Adipocyte (in vitro differentiated cells): Measurements from ENCODE around the gene ITGBL1.

Experiments used
- DNase-seq: peaks from one replicate; pipeline ENCODE4 v3.0.0-alpha.2; 2015; ENCODE audit warnings: low read depth
- H3K27me3 ChIP-seq: replicated peaks from 2 replicates; pipeline ENCODE4 v1.7.0; 2013; ENCODE audit warnings: mild to moderate bottlenecking, low read length, moderate library complexity; ENCODE audit not compliant: control insufficient read depth, insufficient read depth
- H3K36me3 ChIP-seq: 2 replicates; pipeline ENCODE4 v1.7.0; 2013; ENCODE audit warnings: low read length, mild to moderate bottlenecking, moderate library complexity; ENCODE audit not compliant: control insufficient read depth, insufficient read depth, severe bottlenecking
- H3K4me1 ChIP-seq: 2 replicates; pipeline ENCODE4 v1.7.0; 2013; ENCODE audit warnings: mild to moderate bottlenecking, low read length, moderate library complexity; ENCODE audit not compliant: control insufficient read depth, insufficient read depth
- H3K4me3 ChIP-seq: 2 replicates; pipeline ENCODE4 v1.7.0; 2013; ENCODE audit warnings: mild to moderate bottlenecking, low read length, moderate library complexity
- H3K9ac ChIP-seq: 2 replicates; pipeline ENCODE4 v1.7.0; 2013; ENCODE audit warnings: mild to moderate bottlenecking, low read length, moderate library complexity
- H3K9me3 ChIP-seq: 2 replicates; pipeline ENCODE4 v1.7.0; 2013; ENCODE audit warnings: mild to moderate bottlenecking, low read length, moderate library complexity; ENCODE audit not compliant: control insufficient read depth

The ITGBL1 gene

GRCh38 chr13:101628900-101629299 lies 176.4 kb downstream of the ITGBL1 start:
- H3K27me3 ChIP-seq, result no peaks in the 10 kb centered on the region
- peaks cover 25% of the 10 kb centered on the region for H3K4me1 ChIP-seq
- no peaks in the 10 kb centered on the region for H3K9me3 ChIP-seq
- H3K9ac ChIP-seq, result no peak overlapping the region
- peaks cover 3% of the 10 kb centered on the region for H3K36me3 ChIP-seq
- no peak for DNase-seq
- H3K4me3 ChIP-seq, result no peak overlapping the region

- H3K27me3 ChIP-seq, result no peaks in the 10 kb centered on the region
- peaks cover 3% of the 10 kb centered on the region for H3K36me3 ChIP-seq
- H3K4me1 ChIP-seq, result peaks cover 13% of the 10 kb centered on the region
- DNase-seq, result no peak
- no peaks in the 10 kb centered on the region for H3K9me3 ChIP-seq
- no peak overlapping the region for H3K4me3 ChIP-seq
- H3K9ac ChIP-seq, result no peak overlapping the region
Observed at GRCh38 chr13:101631395-101631794, 178.9 kb downstream of the ITGBL1 start.

- H3K4me3 ChIP-seq, result no peak overlapping the region
- no peaks in the 10 kb centered on the region for H3K4me1 ChIP-seq
- no peaks in the 10 kb centered on the region for H3K27me3 ChIP-seq
- H3K9me3 ChIP-seq, result no peaks in the 10 kb centered on the region
- peaks cover 3% of the 10 kb centered on the region for H3K36me3 ChIP-seq
- no peak overlapping the region for H3K9ac ChIP-seq
- no peak for DNase-seq
Observed at GRCh38 chr13:101634142-101634541, 181.7 kb downstream of the ITGBL1 start.

- no peak overlapping the region for H3K9ac ChIP-seq
- H3K9me3 ChIP-seq, result no peaks in the 10 kb centered on the region
- no peak overlapping the region for H3K4me3 ChIP-seq
- DNase-seq, result no peak
- H3K27me3 ChIP-seq, result no peaks in the 10 kb centered on the region
- H3K4me1 ChIP-seq, result peaks cover 7% of the 10 kb centered on the region
- no peaks in the 10 kb centered on the region for H3K36me3 ChIP-seq
Observed at GRCh38 chr13:101639711-101640110, 187.2 kb downstream of the ITGBL1 start.

- Histone ChIP-seq H3K36me3 (no peaks in the 10 kb centered on the region), H3K9ac (no peak overlapping the region), H3K4me3 (no peak overlapping the region), H3K27me3 (no peaks in the 10 kb centered on the region), H3K4me1 (peaks cover 7% of the 10 kb centered on the region), H3K9me3 (no peaks in the 10 kb centered on the region)
- DNase-seq, result peak; percentile 22
Observed at GRCh38 chr13:101640788-101641400, 188.4 kb downstream of the ITGBL1 start.

GRCh38 chr13:101645871-101646270 lies 193.4 kb downstream of the ITGBL1 start:
- Histone ChIP-seq H3K9ac (no peak overlapping the region), H3K4me3 (no peak overlapping the region)
- no peak for DNase-seq

GRCh38 chr13:101647760-101648159 lies 195.3 kb downstream of the ITGBL1 start:
- Histone ChIP-seq H3K27me3 (no peaks in the 10 kb centered on the region), H3K36me3 (peaks cover 4% of the 10 kb centered on the region), H3K4me3 (no peak overlapping the region), H3K4me1 (peaks cover 19% of the 10 kb centered on the region), H3K9me3 (no peaks in the 10 kb centered on the region), H3K9ac (no peak overlapping the region)
- no peak for DNase-seq

More at GRCh38 chr13:101645871-101646270, 193.4 kb downstream of the ITGBL1 start:
- H3K4me1 ChIP-seq, result peaks cover 22% of the 10 kb centered on the region
- no peaks in the 10 kb centered on the region for H3K9me3 ChIP-seq
- no peaks in the 10 kb centered on the region for H3K27me3 ChIP-seq
- no peaks in the 10 kb centered on the region for H3K36me3 ChIP-seq

GRCh38 chr13:101648766-101649487 lies 196.5 kb downstream of the ITGBL1 start:
- H3K36me3 ChIP-seq, result peaks cover 4% of the 10 kb centered on the region
- H3K9ac ChIP-seq, result no peak overlapping the region
- no peak overlapping the region for H3K4me3 ChIP-seq
- DNase-seq, result no peak
- peaks cover 19% of the 10 kb centered on the region for H3K4me1 ChIP-seq
- H3K27me3 ChIP-seq, result no peaks in the 10 kb centered on the region
- no peaks in the 10 kb centered on the region for H3K9me3 ChIP-seq

GRCh38 chr13:101649488-101650126 lies 197.1 kb downstream of the ITGBL1 start:
- peaks cover 4% of the 10 kb centered on the region for H3K36me3 ChIP-seq
- H3K9me3 ChIP-seq, result no peaks in the 10 kb centered on the region
- H3K9ac ChIP-seq, result no peak overlapping the region
- peaks cover 19% of the 10 kb centered on the region for H3K4me1 ChIP-seq
- no peak overlapping the region for H3K4me3 ChIP-seq
- peak; percentile 94 for DNase-seq
- H3K27me3 ChIP-seq, result no peaks in the 10 kb centered on the region

GRCh38 chr13:101654883-101655282 lies 202.4 kb downstream of the ITGBL1 start:
- no peaks in the 10 kb centered on the region for H3K9me3 ChIP-seq
- no peak overlapping the region for H3K4me3 ChIP-seq
- peaks cover 5% of the 10 kb centered on the region for H3K4me1 ChIP-seq
- no peak for DNase-seq
- no peaks in the 10 kb centered on the region for H3K27me3 ChIP-seq
- no peak overlapping the region for H3K9ac ChIP-seq
- peaks cover 4% of the 10 kb centered on the region for H3K36me3 ChIP-seq

- H3K4me1 ChIP-seq, result no peaks in the 10 kb centered on the region
- no peaks in the 10 kb centered on the region for H3K9me3 ChIP-seq
- no peak overlapping the region for H3K9ac ChIP-seq
- H3K4me3 ChIP-seq, result no peak overlapping the region
- H3K36me3 ChIP-seq, result peaks cover 4% of the 10 kb centered on the region
- H3K27me3 ChIP-seq, result no peaks in the 10 kb centered on the region
- no peak for DNase-seq
Observed at GRCh38 chr13:101655435-101655834, 203.0 kb downstream of the ITGBL1 start.
